Esophagus squamous epithelium (tissue), 4 donors: ENCODE measurements around the gene TIGD2.

Source experiments
- POLR2A ChIP-seq, 4 donors: fragments of 450-650 bp; IDR thresholded peaks; one replicate each; pipeline ENCODE4 v1.6.1; 2017; ENCODE audit warnings: antibody characterized with exemption in 4 of 4, mild to moderate bottlenecking in 4 of 4, moderate library complexity in 3 of 4
- TF ChIP-seq, protein P1 (sequence below), 6 experiments: fragments of 450-650 bp in 4 of 6; fragments of 200-600 bp in 2 of 6; sonication (generic) in 2 of 6; IDR thresholded peaks; one replicate each; pipeline ENCODE4 v1.5.1; 2016 to 2019; ENCODE audit warnings: antibody characterized with exemption in 6 of 6, mild to moderate bottlenecking in 4 of 6, moderate library complexity in 4 of 6

DNA sequence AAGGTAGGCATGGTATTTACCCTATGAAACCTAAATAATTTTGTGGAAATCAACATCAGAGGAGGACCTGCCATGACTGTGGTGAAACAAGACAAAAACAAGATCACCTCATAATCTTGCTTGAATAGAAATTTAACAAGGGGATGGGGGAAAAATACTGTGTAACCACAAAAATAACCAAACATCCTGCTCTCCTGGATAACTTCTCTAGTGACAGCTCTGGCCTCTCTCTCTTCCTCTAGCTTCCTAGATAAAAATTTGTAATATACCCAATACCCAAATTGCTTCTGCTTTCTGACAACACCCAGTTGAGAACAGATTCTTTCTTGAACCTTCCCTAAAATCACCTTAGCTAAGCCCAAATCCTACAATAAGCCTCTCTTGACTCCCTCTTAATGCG lies 11.9 kb upstream of the TIGD2 start:
- TF ChIP-seq, protein P1, sequence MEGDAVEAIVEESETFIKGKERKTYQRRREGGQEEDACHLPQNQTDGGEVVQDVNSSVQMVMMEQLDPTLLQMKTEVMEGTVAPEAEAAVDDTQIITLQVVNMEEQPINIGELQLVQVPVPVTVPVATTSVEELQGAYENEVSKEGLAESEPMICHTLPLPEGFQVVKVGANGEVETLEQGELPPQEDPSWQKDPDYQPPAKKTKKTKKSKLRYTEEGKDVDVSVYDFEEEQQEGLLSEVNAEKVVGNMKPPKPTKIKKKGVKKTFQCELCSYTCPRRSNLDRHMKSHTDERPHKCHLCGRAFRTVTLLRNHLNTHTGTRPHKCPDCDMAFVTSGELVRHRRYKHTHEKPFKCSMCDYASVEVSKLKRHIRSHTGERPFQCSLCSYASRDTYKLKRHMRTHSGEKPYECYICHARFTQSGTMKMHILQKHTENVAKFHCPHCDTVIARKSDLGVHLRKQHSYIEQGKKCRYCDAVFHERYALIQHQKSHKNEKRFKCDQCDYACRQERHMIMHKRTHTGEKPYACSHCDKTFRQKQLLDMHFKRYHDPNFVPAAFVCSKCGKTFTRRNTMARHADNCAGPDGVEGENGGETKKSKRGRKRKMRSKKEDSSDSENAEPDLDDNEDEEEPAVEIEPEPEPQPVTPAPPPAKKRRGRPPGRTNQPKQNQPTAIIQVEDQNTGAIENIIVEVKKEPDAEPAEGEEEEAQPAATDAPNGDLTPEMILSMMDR (IDR thresholded peaks at IDR 0.05) = no peak
- TF ChIP-seq POLR2A (IDR thresholded peaks at IDR 0.05) = no peak
